NCI-H146 (cell line): ENCODE data around the gene NXNL1.
A peak's percentile ranks its signal among the peaks of the same experiment; 100 is the strongest.
"Not testable (repeated sequence)": the region's sequence is repeated elsewhere in the genome, so short reads cannot be mapped to it uniquely, and the experiment has no call there.

Source experiments
- DNase-seq: peaks from one replicate; lab custom pipeline; 2025; lab: John Stamatoyannopoulos, UW

NXNL1 gene

GRCh38 chr19:17486545-17487240 lies 26.0 kb upstream of the NXNL1 start:
- no peak for DNase-seq

GRCh38 chr19:17484520-17485185 lies 23.9 kb upstream of the NXNL1 start:
- DNase-seq, result no peak

- DNase-seq, result no peak
Observed at GRCh38 chr19:17483605-17484002, 22.9 kb upstream of the NXNL1 start.

DNA sequence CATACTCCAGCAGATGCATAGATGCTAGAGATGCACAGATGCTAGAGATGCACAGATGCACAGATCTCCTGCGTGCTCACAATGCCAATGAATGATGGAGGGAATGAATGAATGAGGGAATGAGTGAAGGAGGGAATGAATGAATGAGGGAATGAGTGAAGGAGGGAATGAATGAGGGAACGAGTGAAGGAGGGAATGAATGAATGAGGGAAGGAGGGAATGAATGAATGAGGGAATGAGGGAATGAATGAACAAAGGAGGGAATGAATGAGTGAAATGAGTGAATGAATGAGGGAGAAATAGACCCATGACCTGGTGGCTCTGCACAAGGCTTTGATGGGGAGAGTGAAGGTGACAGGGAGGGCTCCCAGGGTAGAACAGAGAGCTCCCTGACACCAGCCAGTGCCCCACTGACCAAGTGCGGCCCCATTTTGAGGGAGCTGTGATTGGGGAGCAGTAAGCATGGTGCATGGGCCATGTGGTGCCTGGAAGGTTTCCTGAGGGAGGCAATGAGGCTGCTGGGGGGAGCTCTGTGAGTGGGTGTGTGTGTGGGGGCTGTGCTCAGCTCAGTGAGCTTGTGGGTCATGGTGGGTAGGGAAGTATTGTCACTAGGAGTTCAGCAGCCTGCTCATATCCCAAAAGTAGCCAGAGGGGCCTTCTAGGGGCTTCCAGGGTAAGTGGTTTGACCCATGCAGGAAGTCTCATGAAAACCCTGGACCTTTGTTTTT lies 22.3 kb upstream of the NXNL1 start:
- no peak for DNase-seq

DNA sequence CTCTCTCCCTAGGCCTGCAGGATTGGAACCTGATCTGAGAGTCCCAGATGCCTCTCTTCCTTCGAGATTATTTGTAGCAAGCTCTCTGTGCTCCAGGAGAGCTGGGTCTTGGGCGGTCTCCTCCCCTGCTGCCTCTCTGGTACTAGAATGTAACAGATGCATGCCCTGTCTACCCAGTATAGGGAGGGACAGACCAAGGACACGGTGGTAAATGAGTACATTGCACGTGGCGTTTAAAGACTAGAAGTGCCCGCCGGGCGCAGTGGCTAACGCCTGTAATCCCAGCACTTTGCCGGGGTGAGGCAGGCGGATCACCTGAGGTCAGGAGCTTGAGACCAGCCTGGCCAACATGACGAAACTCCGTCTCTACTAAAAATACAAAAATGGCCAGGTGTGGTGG lies 21.3 kb upstream of the NXNL1 start:
- no peak for DNase-seq

GRCh38 chr19:17479325-17479791 lies 18.6 kb upstream of the NXNL1 start:
- no peak for DNase-seq

- no peak for DNase-seq
Observed at GRCh38 chr19:17475541-17476115, 14.9 kb upstream of the NXNL1 start.

DNA sequence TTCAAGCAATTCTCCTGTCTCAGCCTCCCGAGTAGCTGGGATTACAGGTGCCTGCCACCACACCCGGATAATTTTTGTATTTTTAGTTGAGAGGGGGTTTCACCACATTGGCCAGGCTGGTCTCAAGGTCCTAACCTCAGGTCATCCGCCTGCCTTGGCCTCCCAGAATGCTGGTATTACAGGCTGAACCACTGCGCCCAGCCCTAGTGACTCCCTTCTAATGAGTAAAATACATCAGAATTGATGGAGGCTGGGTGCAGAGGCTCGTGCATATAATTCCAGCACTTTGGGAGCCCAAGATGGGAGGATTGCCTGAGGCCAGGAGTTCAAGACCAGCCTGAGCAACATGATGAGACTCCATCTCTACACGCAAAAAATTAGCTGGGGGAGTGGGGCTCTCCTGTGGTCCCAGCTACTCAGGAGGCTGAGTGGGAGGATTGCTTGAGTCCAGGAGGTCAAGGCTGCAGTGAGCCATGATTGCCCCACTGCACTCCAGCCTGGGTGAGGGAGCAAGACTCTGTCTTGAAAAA lies 14.3 kb upstream of the NXNL1 start:
- DNase-seq, result not testable (repeated sequence)

DNA sequence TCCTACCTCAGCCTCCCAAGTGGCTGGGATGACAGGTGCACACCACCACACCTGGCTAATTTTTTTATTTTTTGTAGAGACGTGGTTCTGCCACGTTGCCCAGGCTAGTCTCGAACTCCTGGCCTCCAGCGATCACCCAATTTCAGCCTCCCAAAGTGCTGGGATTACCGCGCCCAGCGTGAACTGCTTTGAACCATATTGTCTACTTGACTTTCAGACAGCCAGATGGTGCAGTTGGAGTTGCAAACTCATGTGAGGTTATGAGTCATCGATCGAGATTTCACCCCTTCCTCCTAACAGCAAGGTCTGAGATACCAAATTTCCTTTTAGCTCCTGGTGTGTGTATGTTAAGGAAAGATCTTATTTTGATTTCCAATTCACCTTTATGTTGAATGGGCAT lies 12.3 kb upstream of the NXNL1 start:
- DNase-seq, result no peak

- no peak for DNase-seq
Observed at GRCh38 chr19:17471410-17472125, 10.8 kb upstream of the NXNL1 start.

GRCh38 chr19:17470068-17470841 lies 9.5 kb upstream of the NXNL1 start, which contains the start of gene SLC27A1:
TSS of gene SLC27A1 (plus strand) at chr19:17470524. CDS start at chr19:17470541, 17 bp downstream.
- DNase-seq, result peak; percentile 99

GRCh38 chr19:17469481-17470067 lies 8.8 kb upstream of the NXNL1 start:
- DNase-seq, result peak; percentile 97

GRCh38 chr19:17469092-17469480 lies 8.4 kb upstream of the NXNL1 start:
- no peak for DNase-seq

DNA sequence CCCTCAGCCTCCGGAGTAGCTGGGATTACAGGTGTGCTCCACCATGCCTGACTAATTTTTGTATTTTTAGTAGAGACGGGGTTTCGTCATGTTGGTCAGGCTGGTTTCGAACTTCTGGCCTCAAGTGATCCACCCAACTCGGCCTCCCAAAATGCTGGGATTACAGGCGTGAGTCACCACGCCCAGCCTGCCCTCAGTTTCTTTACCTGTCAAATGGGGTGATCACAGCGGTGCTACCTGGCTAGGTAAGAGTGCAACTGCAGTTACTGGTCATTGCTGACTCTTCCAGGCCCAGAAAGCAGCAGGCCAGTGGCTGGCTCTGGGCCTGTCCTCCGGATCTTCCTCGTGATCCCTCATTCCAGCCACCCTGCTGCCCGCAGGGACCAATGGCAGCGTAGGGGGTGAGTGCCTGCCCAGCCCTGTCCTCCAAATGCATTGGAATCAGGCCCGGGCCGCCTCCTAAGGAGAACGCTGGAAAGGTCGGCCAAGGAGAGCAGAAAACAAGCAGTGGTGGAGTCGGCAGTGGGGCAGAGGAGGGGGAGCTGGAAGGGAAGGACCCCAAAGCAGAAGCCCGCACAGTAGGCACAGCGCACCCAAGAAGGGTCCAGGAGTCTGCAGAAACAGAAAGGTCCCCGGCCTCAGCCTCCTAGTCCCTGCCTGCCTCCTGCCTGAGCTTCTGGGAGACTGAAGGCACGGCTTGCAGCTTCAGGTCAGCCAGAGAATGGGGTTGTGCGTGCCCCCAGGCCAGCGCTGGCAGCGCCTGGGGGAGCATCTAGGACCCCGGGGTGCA lies 7.8 kb upstream of the NXNL1 start:
- DNase-seq, result no peak

GRCh38 chr19:17467471-17468301 lies 7.0 kb upstream of the NXNL1 start:
- no peak for DNase-seq

DNA sequence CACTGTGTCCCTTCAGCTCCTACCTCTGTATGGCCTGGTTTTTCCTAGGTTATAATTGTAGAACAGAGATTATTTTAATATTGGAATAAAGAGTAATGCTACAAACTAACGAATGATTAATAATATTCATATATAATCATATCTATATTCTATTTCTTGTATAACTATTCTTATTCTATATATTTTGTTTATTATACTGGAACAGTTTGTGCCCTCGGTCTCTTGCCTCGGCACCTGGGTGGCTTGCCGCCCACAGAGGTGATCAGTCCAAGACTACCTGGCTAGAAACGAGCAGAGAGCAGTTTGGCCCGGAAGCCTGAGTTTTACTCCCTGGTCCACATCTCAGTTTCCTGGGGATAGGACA lies 5.7 kb upstream of the NXNL1 start:
- no peak for DNase-seq

- DNase-seq, result no peak
Observed at GRCh38 chr19:17458970-17459369, 1.8 kb downstream of the NXNL1 start.

- DNase-seq, result no peak
Observed at GRCh38 chr19:17457616-17458015, 3.1 kb downstream of the NXNL1 start.

- DNase-seq, result no peak
Observed at GRCh38 chr19:17456127-17456526, 4.6 kb downstream of the NXNL1 start.
